ENCODE data around the gene ZNF549.
"Not testable (repeated sequence)": the region's sequence is repeated elsewhere in the genome, so short reads cannot be mapped to it uniquely, and the experiment has no call there.

ZNF549 gene

GRCh38 chr19:57527136-57527881, at the start of gene ZNF549:
Gene ZNF549 (plus strand): TSS chr19:57527356. CDS start chr19:57527574, 218 bp downstream.
- peak within 1 kb of the TSS; percentile 57 for H3K27ac ChIP-seq (ENCODE audit: poor library complexity, severe bottlenecking)
- TF ChIP-seq, protein P1, sequence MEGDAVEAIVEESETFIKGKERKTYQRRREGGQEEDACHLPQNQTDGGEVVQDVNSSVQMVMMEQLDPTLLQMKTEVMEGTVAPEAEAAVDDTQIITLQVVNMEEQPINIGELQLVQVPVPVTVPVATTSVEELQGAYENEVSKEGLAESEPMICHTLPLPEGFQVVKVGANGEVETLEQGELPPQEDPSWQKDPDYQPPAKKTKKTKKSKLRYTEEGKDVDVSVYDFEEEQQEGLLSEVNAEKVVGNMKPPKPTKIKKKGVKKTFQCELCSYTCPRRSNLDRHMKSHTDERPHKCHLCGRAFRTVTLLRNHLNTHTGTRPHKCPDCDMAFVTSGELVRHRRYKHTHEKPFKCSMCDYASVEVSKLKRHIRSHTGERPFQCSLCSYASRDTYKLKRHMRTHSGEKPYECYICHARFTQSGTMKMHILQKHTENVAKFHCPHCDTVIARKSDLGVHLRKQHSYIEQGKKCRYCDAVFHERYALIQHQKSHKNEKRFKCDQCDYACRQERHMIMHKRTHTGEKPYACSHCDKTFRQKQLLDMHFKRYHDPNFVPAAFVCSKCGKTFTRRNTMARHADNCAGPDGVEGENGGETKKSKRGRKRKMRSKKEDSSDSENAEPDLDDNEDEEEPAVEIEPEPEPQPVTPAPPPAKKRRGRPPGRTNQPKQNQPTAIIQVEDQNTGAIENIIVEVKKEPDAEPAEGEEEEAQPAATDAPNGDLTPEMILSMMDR (IDR thresholded peaks at IDR 0.05; ENCODE audit: poor library complexity, severe bottlenecking): no peak
- peak within 1 kb of the TSS; percentile 64 for H3K4me3 ChIP-seq (ENCODE audit: severe bottlenecking)
- ATAC-seq (ENCODE audit: low read depth) (peak; percentile 99), DNase-seq (ENCODE audit: low spot score) (peak; percentile 92)
- peaks cover 18% of the 10 kb centered on the region for H3K36me3 ChIP-seq (ENCODE audit: low read depth)
- no peaks in the 10 kb centered on the region for H3K9me3 ChIP-seq (ENCODE audit: severe bottlenecking)
- H3K27me3 ChIP-seq (ENCODE audit: insufficient read depth, poor library complexity, severe bottlenecking): no peaks in the 10 kb centered on the region
- H3K4me1 ChIP-seq (ENCODE audit: insufficient read depth, poor library complexity, severe bottlenecking): peaks cover 5% of the 10 kb centered on the region

DNA sequence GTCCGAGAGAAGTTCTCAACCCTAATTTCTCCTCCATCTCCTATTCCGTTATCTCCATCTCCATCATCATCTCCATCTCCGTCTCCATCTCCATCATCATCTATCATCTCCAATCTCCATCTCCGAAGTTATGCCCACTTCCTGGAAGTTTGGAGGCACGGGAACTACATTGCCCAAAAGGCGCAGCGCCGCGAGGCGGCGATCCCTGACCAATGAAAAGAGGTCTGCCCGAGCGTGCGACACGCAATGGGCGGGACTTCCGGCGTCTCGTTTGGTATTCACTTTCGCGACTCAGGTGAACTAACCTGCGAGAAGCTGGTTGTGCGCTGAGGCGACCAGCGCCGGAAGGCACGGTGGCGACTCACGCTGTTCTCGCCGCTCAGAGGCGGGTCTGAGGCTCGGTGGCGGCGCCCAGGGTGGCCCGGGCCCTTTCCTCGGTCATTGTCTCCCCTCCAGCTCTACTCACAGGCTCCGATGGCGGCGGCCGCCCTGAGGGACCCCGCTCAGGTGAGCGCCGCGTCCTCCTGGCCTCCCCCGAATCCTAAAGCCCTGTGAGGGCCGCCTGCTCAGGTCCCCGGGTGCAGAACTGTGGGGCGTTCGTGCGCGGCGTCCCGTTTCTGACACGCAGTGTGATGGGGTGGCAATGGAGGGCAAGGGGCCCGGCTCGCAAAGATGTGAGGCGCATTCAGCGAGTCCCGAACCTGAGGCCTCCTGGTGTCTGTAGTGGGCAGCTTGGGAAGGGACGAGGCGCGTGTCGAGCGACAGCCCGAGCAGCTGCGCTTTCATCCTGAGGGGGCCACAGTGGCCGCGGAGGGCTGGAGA, 39.5 kb upstream of the ZNF549 start, which contains the start of gene ZNF419:
Gene ZNF419 (plus strand): TSS at position 274 of the 822 bp plus-strand sequence. CDS start 201 bp downstream, at position 475.
- peak within 1 kb of the TSS; percentile 93 for H3K4me3 ChIP-seq (ENCODE audit: severe bottlenecking)
- peak; percentile 100 for ATAC-seq (ENCODE audit: low read depth)

GRCh38 chr19:57488299-57488644, 38.9 kb upstream of the ZNF549 start:
- not testable (repeated sequence) for H3K9me3 ChIP-seq (ENCODE audit: severe bottlenecking); DNase-seq (ENCODE audit: low spot score); H3K27me3 ChIP-seq (ENCODE audit: insufficient read depth, poor library complexity, severe bottlenecking); H3K4me1 ChIP-seq (ENCODE audit: insufficient read depth, poor library complexity, severe bottlenecking); H3K27ac ChIP-seq (ENCODE audit: poor library complexity, severe bottlenecking)
- H3K36me3 ChIP-seq (ENCODE audit: low read depth): peaks cover 22% of the 10 kb centered on the region
- ATAC-seq (ENCODE audit: low read depth): 0 out of 3 replicates have a peak, but pooled peaks have one; percentile 7
- H3K4me3 ChIP-seq (ENCODE audit: severe bottlenecking): peak overlapping the region; percentile 19

More for the DNA sequence above, 39.5 kb upstream of the ZNF549 start, which contains the start of gene ZNF419:
- DNase-seq (ENCODE audit: low spot score): peak; percentile 93
- not testable (repeated sequence) for H3K27me3 ChIP-seq (ENCODE audit: insufficient read depth, poor library complexity, severe bottlenecking); H3K27ac ChIP-seq (ENCODE audit: poor library complexity, severe bottlenecking); H3K9me3 ChIP-seq (ENCODE audit: severe bottlenecking); H3K4me1 ChIP-seq (ENCODE audit: insufficient read depth, poor library complexity, severe bottlenecking)
- peaks cover 20% of the 10 kb centered on the region for H3K36me3 ChIP-seq (ENCODE audit: low read depth)

DNA sequence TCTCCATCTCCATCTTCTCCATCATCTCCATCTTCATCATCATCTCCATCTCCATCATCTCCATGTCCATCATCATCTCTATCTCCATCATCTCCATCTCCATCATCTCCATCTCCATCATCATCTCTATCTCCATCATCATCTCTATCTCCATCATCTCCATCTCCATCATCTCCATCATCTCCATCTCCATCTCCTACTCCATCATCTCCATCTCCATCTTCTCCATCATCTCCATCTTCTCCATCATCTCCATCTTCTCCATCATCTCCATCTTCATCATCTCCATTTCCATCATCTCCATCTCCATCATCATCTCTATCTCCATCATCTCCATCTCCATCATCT, 27.9 kb upstream of the ZNF549 start:
- not testable (repeated sequence) for H3K27me3 ChIP-seq (ENCODE audit: insufficient read depth, poor library complexity, severe bottlenecking); ATAC-seq (ENCODE audit: low read depth); H3K4me1 ChIP-seq (ENCODE audit: insufficient read depth, poor library complexity, severe bottlenecking); H3K27ac ChIP-seq (ENCODE audit: poor library complexity, severe bottlenecking); H3K9me3 ChIP-seq (ENCODE audit: severe bottlenecking); H3K4me3 ChIP-seq (ENCODE audit: severe bottlenecking); DNase-seq (ENCODE audit: low spot score)
- H3K36me3 ChIP-seq (ENCODE audit: low read depth): peaks cover 18% of the 10 kb centered on the region

- not testable (repeated sequence) for H3K4me1 ChIP-seq (ENCODE audit: insufficient read depth, poor library complexity, severe bottlenecking); H3K27me3 ChIP-seq (ENCODE audit: insufficient read depth, poor library complexity, severe bottlenecking); H3K9me3 ChIP-seq (ENCODE audit: severe bottlenecking)
- H3K4me3 ChIP-seq (ENCODE audit: severe bottlenecking): peak within 1 kb of the TSS; percentile 66
- ATAC-seq (ENCODE audit: low read depth) (peak; percentile 100), DNase-seq (ENCODE audit: low spot score) (peak; percentile 94)
- peak within 1 kb of the TSS; percentile 43 for H3K27ac ChIP-seq (ENCODE audit: poor library complexity, severe bottlenecking)
- peaks cover 20% of the 10 kb centered on the region for H3K36me3 ChIP-seq (ENCODE audit: low read depth)
Measured at GRCh38 chr19:57499680-57500395, 27.3 kb upstream of the ZNF549 start, which contains the start of gene ZNF773. Gene ZNF773 (plus strand): TSS chr19:57499938. CDS start chr19:57500081, 143 bp downstream.

GRCh38 chr19:57500400-57500799, 26.8 kb upstream of the ZNF549 start:
- H3K4me3 ChIP-seq (ENCODE audit: severe bottlenecking): peak overlapping the region; percentile 18
- peak; percentile 11; the same call in 1 of the 3 replicates for ATAC-seq (ENCODE audit: low read depth)
- H3K9me3 ChIP-seq (ENCODE audit: severe bottlenecking); DNase-seq (ENCODE audit: low spot score); H3K27me3 ChIP-seq (ENCODE audit: insufficient read depth, poor library complexity, severe bottlenecking); H3K4me1 ChIP-seq (ENCODE audit: insufficient read depth, poor library complexity, severe bottlenecking): not testable (repeated sequence)
- peaks cover 23% of the 10 kb centered on the region for H3K36me3 ChIP-seq (ENCODE audit: low read depth)
- peak overlapping the region; percentile 43 for H3K27ac ChIP-seq (ENCODE audit: poor library complexity, severe bottlenecking)

- Histone ChIP-seq H3K27ac (ENCODE audit: poor library complexity, severe bottlenecking) (no peak overlapping the region), H3K4me1 (ENCODE audit: insufficient read depth, poor library complexity, severe bottlenecking) (no peaks in the 10 kb centered on the region), H3K9me3 (ENCODE audit: severe bottlenecking) (peaks cover 2% of the 10 kb centered on the region), H3K4me3 (ENCODE audit: severe bottlenecking) (no peak overlapping the region), H3K27me3 (ENCODE audit: insufficient read depth, poor library complexity, severe bottlenecking) (no peaks in the 10 kb centered on the region), H3K36me3 (ENCODE audit: low read depth) (peaks cover 46% of the 10 kb centered on the region)
- DNase-seq (ENCODE audit: low spot score) (no peak), ATAC-seq (ENCODE audit: low read depth) (no peak)
- TF ChIP-seq, protein P1 (IDR thresholded peaks at IDR 0.05; ENCODE audit: poor library complexity, severe bottlenecking): no peak
Measured at GRCh38 chr19:57506163-57506562, 21.0 kb upstream of the ZNF549 start.
